K562 (cell line): ENCODE data around the gene TRIM47. TPM values are rescaled to one million over a fixed set of nuclear protein-coding genes. Genes with fewer than 3 reads are reported as not detected.

Experiments
- ATF3 ChIP-seq, 2 experiments: fragments of 450-650 bp in 1 of 2; sonication (generic) in 1 of 2; formaldehyde crosslinking in 1 of 2; IDR thresholded peaks in 1 of 2; conservative IDR thresholded peaks in 1 of 2; 2 replicates each; pipeline versions ENCODE4 v1.6.1 to v1.8.1; 2016 to 2023; ENCODE audit warnings: mild to moderate bottlenecking in 2 of 2, moderate library complexity in 2 of 2, inconsistent platforms in 1 of 2, missing genetic modification reagents in 1 of 2
- CHD1 ChIP-seq: fragments of 200-600 bp; sonication (generic); IDR thresholded peaks from one replicate; pipeline ENCODE4 v1.6.1; 2012; ENCODE audit warnings: mild to moderate bottlenecking, moderate library complexity, low read length, inconsistent platforms
- DNMT1 ChIP-seq: fragments of 450-650 bp; IDR thresholded peaks from 2 replicates; pipeline ENCODE4 v1.6.1; 2016; ENCODE audit warnings: antibody characterized with exemption, mild to moderate bottlenecking
- E2F3 ChIP-seq: fragments of 250-450 bp; sonication (Bioruptor Pico); IDR thresholded peaks from 2 replicates; pipeline ENCODE4 v1.4.0; 2020; ENCODE audit warnings: mild to moderate bottlenecking
- NBN ChIP-seq: fragments of 450-650 bp; IDR thresholded peaks from 2 replicates; pipeline ENCODE4 v1.6.1; 2016; ENCODE audit warnings: low read depth, mild to moderate bottlenecking
- NCOA6 ChIP-seq: fragments of 450-650 bp; IDR thresholded peaks from 2 replicates; pipeline ENCODE4 v1.6.1; 2017; ENCODE audit warnings: mild to moderate bottlenecking
- NRF1 ChIP-seq, 2 experiments: fragments of 450-650 bp; IDR thresholded peaks in 1 of 2; conservative IDR thresholded peaks in 1 of 2; 2 replicates each; pipeline ENCODE4 v1.6.1; 2014; ENCODE audit warnings: mild to moderate bottlenecking in 2 of 2
- RBFOX2 ChIP-seq: fragments of 200-400 bp; formaldehyde crosslinking; IDR thresholded peaks from 2 replicates; pipeline ENCODE4 v1.6.1; 2017; ENCODE audit warnings: low read depth, mild to moderate bottlenecking, low read length, moderate library complexity
- REST ChIP-seq, 2 experiments: fragments of 450-650 bp; formaldehyde crosslinking in 1 of 2; IDR thresholded peaks; 2 replicates each; pipeline versions ENCODE4 v1.4.0 to v1.6.1; 2014 to 2020; ENCODE audit warnings: mild to moderate bottlenecking in 2 of 2, borderline replicate concordance in 1 of 2, low read depth in 1 of 2
- TARDBP ChIP-seq: fragments of 450-650 bp; IDR thresholded peaks from 2 replicates; pipeline ENCODE4 v1.6.1; 2016
- TFAP4 ChIP-seq: sonication (generic); formaldehyde crosslinking; IDR thresholded peaks from 2 replicates; pipeline ENCODE4 v1.8.0; 2022; ENCODE audit warnings: missing genetic modification reagents, mild to moderate bottlenecking, moderate library complexity, borderline replicate concordance
- ZBTB1 ChIP-seq: sonication (generic); formaldehyde crosslinking; IDR thresholded peaks from 2 replicates; pipeline ENCODE4 v1.8.1; 2023; ENCODE audit warnings: missing genetic modification reagents, low read depth, mild to moderate bottlenecking, borderline replicate concordance
- ZBTB33 ChIP-seq: sonication (generic); formaldehyde crosslinking; IDR thresholded peaks from 2 replicates; pipeline ENCODE4 v1.8.1; 2023; ENCODE audit warnings: mild to moderate bottlenecking, missing genetic modification reagents
- ZNF324 ChIP-seq: fragments of 250-450 bp; sonication (Bioruptor Pico); IDR thresholded peaks from 2 replicates; pipeline ENCODE4 v1.4.0; 2020; ENCODE audit warnings: mild to moderate bottlenecking
- ZNF507 ChIP-seq: conservative IDR thresholded peaks from 2 replicates; pipeline ENCODE4 v1.6.1; 2017; ENCODE audit warnings: missing genetic modification characterization, missing compliant biosample characterization
- polyA plus RNA-seq, 8 experiments: library from polyadenylated mRNA; depleted of rRNA in 4 of 8; stranded (reverse) in 5 of 8; unstranded in 3 of 8; fragments of >200 nt; fragmentation: Nextera tagmentation in 2 of 8; fragmentation: Illumina TruSeq in 1 of 8; extraction: Ambion mirVana in 2 of 8; extraction: Trizol in 1 of 8; gene quantifications; 2 replicates each; pipeline versions ENCODE4 v1.2.1 to v1.2.3, GENCODE V29; 2011 to 2014; ENCODE audit warnings: inconsistent platforms in 1 of 8, missing spikeins in 1 of 8
- total RNA-seq, 7 experiments: library from RNA; depleted of rRNA in 6 of 7; stranded (reverse); fragments of >200 nt in 6 of 7; fragmentation: Illumina TruSeq in 2 of 7; extraction: Trizol in 2 of 7; gene quantifications; 2 replicates each; pipeline versions ENCODE4 v1.2.1 to v1.2.3, GENCODE V29; 2011 to 2021; ENCODE audit warnings: low replicate concordance in 1 of 7

The TRIM47 gene
- total and polyA plus RNA-seq, 9 of the 15 experiments (the other 6 are each of a cell fraction or from before 2014, with no cell fraction given): 0.56 to 6.1 (median 3.2) TPM

- TF ChIP-seq REST (IDR thresholded peaks at IDR 0.05; ENCODE audit: borderline replicate concordance): peak; percentile 96
- peak; percentile 74; the same call in 1 of the 2 replicates for TF ChIP-seq REST (CRISPR knock-in tag; IDR thresholded peaks at IDR 0.05; ENCODE audit: low read depth)
- TF ChIP-seq TFAP4 (CRISPR knock-in tag): peak; percentile 97
- peak; percentile 86 for TF ChIP-seq RBFOX2
- TF ChIP-seq CHD1: no peak
- peak; percentile 91 for TF ChIP-seq TARDBP
- TF ChIP-seq ZNF507: no peak
- no peak for TF ChIP-seq ATF3 (IDR thresholded peaks at IDR 0.05)
- peak; percentile 86 for TF ChIP-seq ATF3 (CRISPR knock-in tag; conservative IDR thresholded peaks at IDR 0.05)
- TF ChIP-seq NRF1 (conservative IDR thresholded peaks at IDR 0.05 in 1 of 2, IDR thresholded peaks at IDR 0.05 in 1 of 2): peak; percentile 83 to 86
- TF ChIP-seq DNMT1: no peak
- TF ChIP-seq ZBTB1 (CRISPR knock-in tag): peak; percentile 62; the same call in 1 of the 2 replicates
- TF ChIP-seq ZBTB33 (CRISPR knock-in tag): peak; percentile 91
- TF ChIP-seq NCOA6: peak; percentile 81
- 0 out of 2 replicates have a peak, but pooled peaks have one; percentile 49 for TF ChIP-seq E2F3 (CRISPR knock-in tag)
- TF ChIP-seq NBN: peak; percentile 57
- TF ChIP-seq ZNF324: no peak
Measured at GRCh38 chr17:75904749-75905521, 26.6 kb upstream of the TRIM47 start, which contains the start of gene MRPL38 (continued).
